IPS-15b (cell line): ENCODE measurements around the gene ARHGAP28.
"Not testable (repeated sequence)": the region's sequence is repeated elsewhere in the genome, so short reads cannot be mapped to it uniquely, and the experiment has no call there.

ENCODE experiments used
- H3K27me3 ChIP-seq: one replicate; pipeline ENCODE4 v1.6.1; 2013; ENCODE audit warnings: low read length; ENCODE audit not compliant: control insufficient read depth, insufficient read depth
- H3K36me3 ChIP-seq: one replicate; pipeline ENCODE4 v1.6.1; 2013; ENCODE audit warnings: low read length; ENCODE audit not compliant: control insufficient read depth, insufficient read depth
- H3K4me1 ChIP-seq: one replicate; pipeline ENCODE4 v1.6.1; 2013; ENCODE audit warnings: mild to moderate bottlenecking, low read length; ENCODE audit not compliant: control insufficient read depth, insufficient read depth
- H3K4me3 ChIP-seq: one replicate; pipeline ENCODE4 v1.5.1; 2013; ENCODE audit warnings: low read depth, low read length
- H3K9ac ChIP-seq: one replicate; pipeline ENCODE4 v1.6.1; 2013; ENCODE audit warnings: low read depth, mild to moderate bottlenecking, low read length
- H3K9me3 ChIP-seq: one replicate; pipeline ENCODE4 v1.6.1; 2013; ENCODE audit warnings: mild to moderate bottlenecking, low read length; ENCODE audit not compliant: control insufficient read depth, insufficient read depth

ARHGAP28 gene

DNA sequence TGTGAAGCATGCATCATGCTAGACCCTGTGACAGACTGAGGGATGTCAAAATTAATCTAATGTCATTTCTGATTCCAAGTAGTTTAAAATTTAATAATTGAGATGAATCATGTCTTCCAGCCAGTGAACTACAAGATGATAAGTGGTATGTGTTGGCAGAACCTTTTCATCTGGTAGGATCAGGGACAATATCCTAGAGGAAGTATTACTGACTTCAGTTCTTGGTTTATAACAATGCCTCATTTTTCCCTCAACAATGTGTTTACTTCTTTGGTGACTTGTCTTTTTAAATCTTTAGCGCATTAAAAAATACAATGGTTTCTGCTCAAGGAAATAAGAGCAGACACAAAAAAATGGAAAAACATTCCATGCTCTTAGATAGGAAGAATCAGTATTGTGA, 69.4 kb downstream of the ARHGAP28 start:
- Histone ChIP-seq H3K27me3 (no peaks in the 10 kb centered on the region), H3K9ac (no peak overlapping the region), H3K36me3 (no peaks in the 10 kb centered on the region), H3K4me3 (no peak overlapping the region), H3K9me3 (no peaks in the 10 kb centered on the region), H3K4me1 (no peaks in the 10 kb centered on the region)

GRCh38 chr18:6800309-6800708, 70.8 kb downstream of the ARHGAP28 start:
- not testable (repeated sequence) for H3K4me1 ChIP-seq, H3K27me3 ChIP-seq, H3K9ac ChIP-seq, H3K9me3 ChIP-seq, H3K4me3 ChIP-seq, H3K36me3 ChIP-seq

DNA sequence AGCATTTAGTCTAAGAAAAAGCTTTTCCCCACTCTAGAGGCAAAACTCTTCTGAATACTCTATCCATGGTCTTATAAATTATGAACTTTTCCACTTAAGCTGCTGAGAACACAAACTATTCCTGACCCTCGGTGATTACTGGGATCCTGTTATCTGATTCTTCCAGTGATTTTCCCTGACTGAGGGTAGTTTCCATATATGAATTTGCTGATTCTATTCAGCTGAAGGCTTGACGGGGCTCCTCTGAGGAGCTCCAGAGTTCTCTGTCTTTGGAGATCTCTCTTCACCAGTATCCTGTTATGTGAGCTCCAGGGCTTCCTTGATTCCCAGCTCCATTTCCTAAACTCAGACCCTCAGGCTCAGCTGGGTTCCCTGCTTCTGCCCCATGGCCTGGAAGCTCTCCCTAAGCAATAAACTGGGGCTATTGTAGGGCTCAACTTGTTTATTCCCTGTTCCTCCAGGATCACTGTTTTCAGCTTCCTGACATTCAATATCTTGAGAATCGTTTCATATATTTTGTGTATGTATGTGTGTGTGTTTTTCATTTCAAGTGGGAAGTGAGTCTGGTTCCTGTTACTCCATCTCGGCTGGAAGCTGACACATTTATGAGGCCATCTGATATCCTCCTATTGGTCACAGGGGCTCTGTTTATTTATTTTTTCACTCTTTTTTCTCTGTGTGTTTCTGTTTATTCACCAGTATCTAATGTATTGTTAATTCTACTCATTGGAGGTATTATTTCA, 78.2 kb downstream of the ARHGAP28 start:
- Histone ChIP-seq H3K4me3 (no peak overlapping the region), H3K4me1 (peaks cover 2% of the 10 kb centered on the region), H3K27me3 (no peaks in the 10 kb centered on the region), H3K9me3 (no peaks in the 10 kb centered on the region), H3K36me3 (no peaks in the 10 kb centered on the region), H3K9ac (no peak overlapping the region)

- no peak overlapping the region for H3K9ac ChIP-seq
- no peaks in the 10 kb centered on the region for H3K36me3 ChIP-seq
- no peaks in the 10 kb centered on the region for H3K9me3 ChIP-seq
- H3K4me3 ChIP-seq, result no peak overlapping the region
- H3K4me1 ChIP-seq, result peaks cover 4% of the 10 kb centered on the region
- no peaks in the 10 kb centered on the region for H3K27me3 ChIP-seq
Measured at GRCh38 chr18:6810191-6810590, 80.7 kb downstream of the ARHGAP28 start.

GRCh38 chr18:6811816-6812215, 82.3 kb downstream of the ARHGAP28 start:
- Histone ChIP-seq H3K4me3 (no peak overlapping the region), H3K9me3 (no peaks in the 10 kb centered on the region), H3K36me3 (no peaks in the 10 kb centered on the region), H3K4me1 (peaks cover 4% of the 10 kb centered on the region), H3K27me3 (no peaks in the 10 kb centered on the region), H3K9ac (no peak overlapping the region)

DNA sequence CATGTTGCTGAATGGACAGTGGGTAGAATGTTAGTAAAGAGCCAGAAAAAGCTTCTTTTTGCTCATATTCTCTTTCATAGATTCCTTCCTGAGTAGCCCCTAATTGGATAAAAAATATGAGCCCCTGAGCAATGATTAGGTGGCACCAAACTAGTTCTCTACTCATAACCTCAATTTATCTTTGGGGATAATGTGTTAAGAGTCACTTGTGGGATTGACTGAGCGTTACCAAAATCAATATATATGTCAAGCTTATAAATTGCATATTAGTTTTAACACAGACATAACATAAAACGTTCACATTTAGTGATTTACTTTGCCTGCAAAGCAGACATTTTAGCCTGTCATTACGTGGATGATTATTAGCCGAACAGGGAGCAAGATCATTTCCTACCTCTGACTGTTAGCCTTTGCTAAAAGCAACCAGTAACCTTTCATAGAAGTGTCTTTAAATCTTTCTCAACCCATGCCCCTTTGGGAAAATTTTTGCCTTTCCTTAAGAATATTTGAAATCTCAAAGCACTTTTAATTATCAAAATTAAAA, 85.4 kb downstream of the ARHGAP28 start:
- no peak overlapping the region for H3K9ac ChIP-seq
- H3K36me3 ChIP-seq, result no peaks in the 10 kb centered on the region
- H3K27me3 ChIP-seq, result no peaks in the 10 kb centered on the region
- no peak overlapping the region for H3K4me3 ChIP-seq
- H3K9me3 ChIP-seq, result no peaks in the 10 kb centered on the region
- peaks cover 4% of the 10 kb centered on the region for H3K4me1 ChIP-seq

- H3K27me3 ChIP-seq, result no peaks in the 10 kb centered on the region
- H3K9ac ChIP-seq, result no peak overlapping the region
- no peaks in the 10 kb centered on the region for H3K36me3 ChIP-seq
- no peaks in the 10 kb centered on the region for H3K9me3 ChIP-seq
- peaks cover 4% of the 10 kb centered on the region for H3K4me1 ChIP-seq
- H3K4me3 ChIP-seq, result no peak overlapping the region
Measured at GRCh38 chr18:6816154-6816553, 86.6 kb downstream of the ARHGAP28 start.

DNA sequence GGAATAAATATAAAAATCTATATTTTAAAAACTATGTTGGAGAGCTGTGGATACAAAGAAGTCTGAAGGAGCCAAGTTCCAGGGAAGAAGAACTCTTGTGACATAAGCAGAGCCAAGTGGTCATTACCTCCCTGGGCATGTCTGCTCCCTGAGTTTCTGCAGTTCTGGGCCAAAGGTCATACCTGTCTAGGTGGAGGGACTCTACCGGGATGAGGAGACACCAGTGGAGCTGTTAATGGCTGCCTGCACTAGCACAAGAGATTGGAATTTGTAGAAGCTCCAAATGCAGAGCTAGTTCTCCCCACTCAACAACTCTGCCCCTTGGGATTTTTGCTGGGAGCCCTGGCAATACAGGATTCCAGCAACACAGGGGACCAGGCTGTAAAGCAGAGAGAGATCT, 89.8 kb downstream of the ARHGAP28 start:
- Histone ChIP-seq H3K4me1 (no peaks in the 10 kb centered on the region), H3K36me3 (no peaks in the 10 kb centered on the region), H3K9ac (no peak overlapping the region), H3K27me3 (no peaks in the 10 kb centered on the region), H3K9me3 (no peaks in the 10 kb centered on the region), H3K4me3 (no peak overlapping the region)

GRCh38 chr18:6820314-6820713, 90.8 kb downstream of the ARHGAP28 start:
- no peaks in the 10 kb centered on the region for H3K27me3 ChIP-seq
- no peaks in the 10 kb centered on the region for H3K36me3 ChIP-seq
- no peak overlapping the region for H3K4me3 ChIP-seq
- H3K4me1 ChIP-seq, result no peaks in the 10 kb centered on the region
- no peak overlapping the region for H3K9ac ChIP-seq
- H3K9me3 ChIP-seq, result no peaks in the 10 kb centered on the region

- H3K9me3 ChIP-seq, result no peaks in the 10 kb centered on the region
Measured at GRCh38 chr18:6821356-6821755, 91.8 kb downstream of the ARHGAP28 start.

DNA sequence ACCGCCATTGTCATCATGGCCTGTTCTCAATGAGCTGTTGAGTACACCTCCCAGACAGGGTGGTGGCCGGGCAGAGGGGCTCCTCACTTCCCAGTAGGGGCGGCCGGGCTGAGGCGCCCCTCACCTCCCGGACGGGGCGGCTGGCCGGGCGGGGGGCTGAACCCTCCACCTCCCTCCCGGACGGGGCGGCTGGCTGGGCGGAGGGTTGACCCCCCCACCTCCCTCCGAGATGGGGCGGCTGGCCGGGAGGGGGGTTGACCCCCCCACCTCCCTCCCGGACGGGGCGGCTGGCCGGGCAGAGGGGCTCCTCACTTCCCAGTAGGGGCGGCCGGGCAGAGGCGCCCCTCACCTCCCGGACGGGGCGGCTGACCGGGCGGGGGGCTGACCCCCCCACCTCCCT, 97.6 kb downstream of the ARHGAP28 start:
- not testable (repeated sequence) for H3K4me3 ChIP-seq

More at GRCh38 chr18:6821356-6821755, 91.8 kb downstream of the ARHGAP28 start:
- Histone ChIP-seq H3K9ac (no peak overlapping the region), H3K4me3 (no peak overlapping the region), H3K36me3 (no peaks in the 10 kb centered on the region), H3K4me1 (no peaks in the 10 kb centered on the region), H3K27me3 (no peaks in the 10 kb centered on the region)

GRCh38 chr18:6827566-6827965, 98.0 kb downstream of the ARHGAP28 start:
- not testable (repeated sequence) for H3K4me3 ChIP-seq, H3K27me3 ChIP-seq, H3K9me3 ChIP-seq, H3K36me3 ChIP-seq, H3K4me1 ChIP-seq, H3K9ac ChIP-seq

More for the DNA sequence above, 97.6 kb downstream of the ARHGAP28 start:
- not testable (repeated sequence) for H3K27me3 ChIP-seq, H3K9ac ChIP-seq, H3K9me3 ChIP-seq, H3K4me1 ChIP-seq, H3K36me3 ChIP-seq
